WTC11 (cell line): Measurements from ENCODE around the gene TUNAR.

ENCODE experiments used
- CTCF ChIP-seq: fragments of 200-600 bp; IDR thresholded peaks from 2 replicates; pipeline ENCODE4 v1.8.0; 2022; ENCODE audit warnings: antibody characterized with exemption
- ERG ChIP-seq: fragments of 250-450 bp; sonication (Bioruptor Pico); IDR thresholded peaks from 2 replicates; pipeline ENCODE4 v1.8.0; 2021; ENCODE audit warnings: mild to moderate bottlenecking
- ESRRA ChIP-seq: sonication (generic); formaldehyde crosslinking; IDR thresholded peaks from 2 replicates; pipeline ENCODE4 v1.8.1; 2022; ENCODE audit warnings: mild to moderate bottlenecking, missing genetic modification reagents, borderline replicate concordance
- SP1 ChIP-seq: sonication (generic); formaldehyde crosslinking; conservative IDR thresholded peaks from 2 replicates; pipeline ENCODE4 v1.8.1; 2022; ENCODE audit warnings: missing genetic modification reagents
- ZBTB21 ChIP-seq: sonication (generic); formaldehyde crosslinking; IDR thresholded peaks from 2 replicates; pipeline ENCODE4 v1.8.1; 2023; ENCODE audit warnings: mild to moderate bottlenecking, missing genetic modification reagents, borderline replicate concordance
- ZNF532 ChIP-seq: fragments of 250-450 bp; sonication (Bioruptor Pico); IDR thresholded peaks from 2 replicates; pipeline ENCODE4 v1.9.0; 2021; ENCODE audit warnings: mild to moderate bottlenecking, borderline replicate concordance
- TF ChIP-seq, protein P1 (sequence below): sonication (generic); formaldehyde crosslinking; IDR thresholded peaks from 2 replicates; pipeline ENCODE4 v1.8.1; 2023; ENCODE audit warnings: mild to moderate bottlenecking, missing genetic modification reagents, moderate library complexity
- TF ChIP-seq, protein P2 (sequence below): sonication (generic); formaldehyde crosslinking; IDR thresholded peaks from 2 replicates; pipeline ENCODE4 v1.8.1; 2022; ENCODE audit warnings: low read depth, missing genetic modification reagents, borderline replicate concordance

DNA sequence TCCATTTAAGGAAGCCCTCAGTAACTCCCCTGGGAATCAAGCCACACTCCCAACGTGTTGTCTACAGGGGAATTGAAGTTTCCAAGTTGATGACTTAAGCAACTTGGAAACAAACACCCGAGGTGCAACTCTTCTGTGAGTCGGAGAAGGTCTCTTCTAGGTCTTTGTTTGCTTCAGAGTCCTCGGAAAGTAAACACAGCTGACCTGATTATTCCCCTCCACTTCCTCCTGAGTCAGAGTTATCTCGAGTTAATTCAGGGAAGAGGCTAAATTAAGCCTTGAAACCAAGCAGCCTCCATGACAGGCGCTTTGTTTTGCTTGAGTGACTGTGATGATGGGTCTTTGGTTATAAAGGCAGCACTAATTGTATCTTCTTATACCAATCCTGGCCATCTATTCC is 41.8 kb downstream of the TUNAR start:
- TF ChIP-seq CTCF (no peak), ZBTB21 (CRISPR knock-in tag) (no peak), ZNF532 (CRISPR knock-in tag) (no peak), SP1 (no peak), ESRRA (no peak), ERG (CRISPR knock-in tag) (no peak)
- TF ChIP-seq, protein P1, sequence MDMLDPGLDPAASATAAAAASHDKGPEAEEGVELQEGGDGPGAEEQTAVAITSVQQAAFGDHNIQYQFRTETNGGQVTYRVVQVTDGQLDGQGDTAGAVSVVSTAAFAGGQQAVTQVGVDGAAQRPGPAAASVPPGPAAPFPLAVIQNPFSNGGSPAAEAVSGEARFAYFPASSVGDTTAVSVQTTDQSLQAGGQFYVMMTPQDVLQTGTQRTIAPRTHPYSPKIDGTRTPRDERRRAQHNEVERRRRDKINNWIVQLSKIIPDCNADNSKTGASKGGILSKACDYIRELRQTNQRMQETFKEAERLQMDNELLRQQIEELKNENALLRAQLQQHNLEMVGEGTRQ, result no peak
- TF ChIP-seq, protein P2, sequence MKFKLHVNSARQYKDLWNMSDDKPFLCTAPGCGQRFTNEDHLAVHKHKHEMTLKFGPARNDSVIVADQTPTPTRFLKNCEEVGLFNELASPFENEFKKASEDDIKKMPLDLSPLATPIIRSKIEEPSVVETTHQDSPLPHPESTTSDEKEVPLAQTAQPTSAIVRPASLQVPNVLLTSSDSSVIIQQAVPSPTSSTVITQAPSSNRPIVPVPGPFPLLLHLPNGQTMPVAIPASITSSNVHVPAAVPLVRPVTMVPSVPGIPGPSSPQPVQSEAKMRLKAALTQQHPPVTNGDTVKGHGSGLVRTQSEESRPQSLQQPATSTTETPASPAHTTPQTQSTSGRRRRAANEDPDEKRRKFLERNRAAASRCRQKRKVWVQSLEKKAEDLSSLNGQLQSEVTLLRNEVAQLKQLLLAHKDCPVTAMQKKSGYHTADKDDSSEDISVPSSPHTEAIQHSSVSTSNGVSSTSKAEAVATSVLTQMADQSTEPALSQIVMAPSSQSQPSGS, result no peak
